Peyer's patch (tissue), 4 donors: ENCODE measurements around the gene TSPAN32.

Source experiments
- POLR2A ChIP-seq, 2 donors: fragments of 450-650 bp; IDR thresholded peaks; one replicate each; pipeline ENCODE4 v1.5.1; 2017; ENCODE audit warnings: antibody characterized with exemption in 2 of 2, mild to moderate bottlenecking in 2 of 2, moderate library complexity in 2 of 2
- TF ChIP-seq, protein P1 (sequence below), 6 experiments: fragments of 450-650 bp in 4 of 6; fragments of 200-600 bp in 2 of 6; sonication (generic) in 1 of 6; IDR thresholded peaks; one replicate each; pipeline ENCODE4 v1.5.1; 2017 to 2019; ENCODE audit warnings: antibody characterized with exemption in 6 of 6, mild to moderate bottlenecking in 3 of 6, moderate library complexity in 1 of 6

DNA sequence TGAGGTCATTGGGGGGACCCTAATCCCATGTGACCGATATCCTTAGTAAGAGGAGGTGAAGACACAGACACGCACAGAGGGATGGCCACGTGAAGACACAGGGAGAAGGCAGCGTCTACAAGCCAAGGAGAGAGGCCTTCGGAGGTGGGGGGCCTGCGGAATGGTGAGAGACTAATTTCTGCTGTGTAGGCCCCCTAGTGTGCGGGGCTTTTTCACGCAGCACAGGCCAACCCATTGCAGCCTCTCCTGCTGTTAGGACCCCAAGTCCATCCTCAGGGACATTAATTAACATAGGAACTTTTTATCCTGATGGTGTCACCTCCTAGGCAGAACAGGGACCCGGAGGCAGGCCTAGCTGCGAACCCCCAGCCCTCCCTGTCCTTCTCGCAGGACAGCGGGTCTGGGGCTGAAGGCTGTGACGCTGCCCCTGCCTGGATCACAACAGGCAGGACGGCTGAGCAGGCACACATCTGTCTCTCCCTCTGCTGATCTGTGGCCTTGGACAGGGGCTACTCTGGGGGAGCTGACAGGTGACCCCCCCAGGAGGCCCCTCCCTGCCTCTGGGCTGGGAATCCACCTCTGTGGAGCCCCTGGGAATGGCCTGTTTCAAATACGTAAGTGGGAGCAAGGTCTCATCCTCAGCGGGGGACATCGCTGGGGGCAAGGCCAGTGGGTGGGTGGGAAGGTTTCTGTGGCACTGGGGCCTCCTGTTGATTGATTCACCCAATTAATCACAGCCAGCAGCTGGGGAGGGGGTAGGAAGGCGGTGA is 39.3 kb upstream of the TSPAN32 start:
- TF ChIP-seq, protein P1, sequence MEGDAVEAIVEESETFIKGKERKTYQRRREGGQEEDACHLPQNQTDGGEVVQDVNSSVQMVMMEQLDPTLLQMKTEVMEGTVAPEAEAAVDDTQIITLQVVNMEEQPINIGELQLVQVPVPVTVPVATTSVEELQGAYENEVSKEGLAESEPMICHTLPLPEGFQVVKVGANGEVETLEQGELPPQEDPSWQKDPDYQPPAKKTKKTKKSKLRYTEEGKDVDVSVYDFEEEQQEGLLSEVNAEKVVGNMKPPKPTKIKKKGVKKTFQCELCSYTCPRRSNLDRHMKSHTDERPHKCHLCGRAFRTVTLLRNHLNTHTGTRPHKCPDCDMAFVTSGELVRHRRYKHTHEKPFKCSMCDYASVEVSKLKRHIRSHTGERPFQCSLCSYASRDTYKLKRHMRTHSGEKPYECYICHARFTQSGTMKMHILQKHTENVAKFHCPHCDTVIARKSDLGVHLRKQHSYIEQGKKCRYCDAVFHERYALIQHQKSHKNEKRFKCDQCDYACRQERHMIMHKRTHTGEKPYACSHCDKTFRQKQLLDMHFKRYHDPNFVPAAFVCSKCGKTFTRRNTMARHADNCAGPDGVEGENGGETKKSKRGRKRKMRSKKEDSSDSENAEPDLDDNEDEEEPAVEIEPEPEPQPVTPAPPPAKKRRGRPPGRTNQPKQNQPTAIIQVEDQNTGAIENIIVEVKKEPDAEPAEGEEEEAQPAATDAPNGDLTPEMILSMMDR (IDR thresholded peaks at IDR 0.05) = no peak
- TF ChIP-seq POLR2A (IDR thresholded peaks at IDR 0.05) = no peak
